Gastrocnemius medialis (tissue), 4 donors: ENCODE data around the gene ADCY2. TPM values are rescaled to one million over a fixed set of nuclear protein-coding genes. Genes with fewer than 3 reads are reported as not detected.

Experiments used
- ATAC-seq, 2 donors: fragments of 150-250 bp; one replicate each; pipeline ENCODE4 v1.9.1; 2016
- DNase-seq, 2 donors: peaks; one replicate each; pipeline ENCODE4 v3.0.0-alpha.2; 2019
- H3K27ac ChIP-seq, 4 donors: fragments of 200-600 bp; sonication (generic); 1 replicate in 1 of 4; 2 replicates in 3 of 4; pipeline ENCODE4 v1.5.1; 2016 to 2018; ENCODE audit warnings: mild to moderate bottlenecking in 2 of 4, moderate library complexity in 1 of 4
- H3K27me3 ChIP-seq, 3 donors: fragments of 200-600 bp; sonication (generic) in 2 of 3; 1 replicate in 1 of 3; 2 replicates in 2 of 3; pipeline versions ENCODE4 v1.5.1 to v1.6.0; 2016 to 2019; ENCODE audit warnings: mild to moderate bottlenecking in 1 of 3, moderate library complexity in 1 of 3
- H3K36me3 ChIP-seq, 2 donors: fragments of 200-600 bp; sonication (generic) in 1 of 2; one replicate each; pipeline ENCODE4 v1.5.1; 2017 to 2018
- H3K4me1 ChIP-seq, 2 donors: fragments of 200-600 bp; sonication (generic) in 1 of 2; one replicate each; pipeline ENCODE4 v1.5.1; 2016 to 2017; ENCODE audit warnings: mild to moderate bottlenecking in 2 of 2
- H3K4me3 ChIP-seq, 4 donors: fragments of 200-600 bp; sonication (generic) in 3 of 4; 1 replicate in 1 of 4; 2 replicates in 3 of 4; pipeline ENCODE4 v1.5.1; 2016 to 2019; ENCODE audit warnings: mild to moderate bottlenecking in 2 of 4
- H3K9me3 ChIP-seq, 3 donors: fragments of 200-600 bp; sonication (generic) in 2 of 3; 1 replicate in 1 of 3; 2 replicates in 2 of 3; pipeline ENCODE4 v1.5.1; 2016 to 2019
- POLR2A ChIP-seq, 2 donors: fragments of 450-650 bp; IDR thresholded peaks; one replicate each; pipeline ENCODE4 v1.6.1; 2017; ENCODE audit warnings: antibody characterized with exemption in 2 of 2, mild to moderate bottlenecking in 2 of 2, moderate library complexity in 2 of 2
- in situ Hi-C, 4 donors: fragments of 200-750 bp; cut with MboI; loops; one replicate each; pipeline versions ENCODE4 v1.15.0 to v1.8.0; 2017; ENCODE audit warnings: low sequenced_read_pairs in 4 of 4
- intact Hi-C: fragments of 100-400 bp; cut with DNase I; formaldehyde crosslinking; loops from one replicate; pipeline ENCODE4 v1.15.1; 2023; ENCODE audit warnings: low total_unique reads
- total RNA-seq, 4 donors: library from RNA; depleted of rRNA; stranded (reverse); fragments of >200 nt; gene quantifications; one replicate each; pipeline versions ENCODE4 v1.1.0 to v1.2.3, GENCODE V29; 2016
- TF ChIP-seq, protein P1 (sequence below), 5 experiments: fragments of 450-650 bp in 3 of 5; fragments of 200-600 bp in 2 of 5; sonication (generic) in 2 of 5; IDR thresholded peaks in 4 of 5; conservative IDR thresholded peaks in 1 of 5; 1 replicate in 4 of 5; 2 replicates in 1 of 5; pipeline ENCODE4 v1.5.1; 2016 to 2019; ENCODE audit warnings: antibody characterized with exemption in 5 of 5, mild to moderate bottlenecking in 3 of 5, moderate library complexity in 3 of 5

Gene ADCY2
- total RNA-seq, 4 donors from 2014 or later = 24.3 to 50.1 (median 36.5) TPM

DNA sequence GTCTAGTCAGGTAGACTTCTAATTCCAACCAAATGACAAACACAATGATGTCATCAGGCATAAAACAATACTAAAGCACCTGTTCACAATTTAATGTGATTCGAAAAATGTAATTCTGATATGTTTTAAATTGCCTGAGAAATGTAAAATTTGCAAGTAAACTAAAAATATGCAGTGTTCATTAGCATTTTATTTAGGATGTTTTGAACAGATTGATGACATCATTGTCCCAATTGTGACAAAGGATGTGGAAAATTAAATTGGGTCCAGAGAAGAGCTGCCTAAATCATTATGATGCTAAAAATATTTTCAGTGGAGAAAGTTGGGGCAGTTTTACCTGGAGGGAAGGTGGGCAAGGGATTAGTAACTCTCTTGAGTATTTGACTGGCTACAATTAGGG, 368.5 kb downstream of the ADCY2 start:
- H3K27me3 ChIP-seq = no peaks in the 10 kb centered on the region
- no peak overlapping the region for H3K4me3 ChIP-seq
- ATAC-seq (no peak), DNase-seq (no peak)
- H3K4me1 ChIP-seq = peaks cover 14 to 51% of the 10 kb centered on the region in 2 donors
- no peaks in the 10 kb centered on the region for H3K9me3 ChIP-seq
- intact Hi-C loops (loop anchor here (5.0 kb wide), 2 partner anchors 352 to 1312 kb away; no protein-coding TSS in a partner anchor), in situ Hi-C loops (loop anchor here in 1 of 4 donors (25.0 kb wide), 1 partner anchor 377 kb away; the partner anchor contains the start of gene ADCY2)
- H3K36me3 ChIP-seq = no peaks in the 10 kb centered on the region
- no peak for TF ChIP-seq POLR2A (IDR thresholded peaks at IDR 0.05)
- TF ChIP-seq, protein P1, sequence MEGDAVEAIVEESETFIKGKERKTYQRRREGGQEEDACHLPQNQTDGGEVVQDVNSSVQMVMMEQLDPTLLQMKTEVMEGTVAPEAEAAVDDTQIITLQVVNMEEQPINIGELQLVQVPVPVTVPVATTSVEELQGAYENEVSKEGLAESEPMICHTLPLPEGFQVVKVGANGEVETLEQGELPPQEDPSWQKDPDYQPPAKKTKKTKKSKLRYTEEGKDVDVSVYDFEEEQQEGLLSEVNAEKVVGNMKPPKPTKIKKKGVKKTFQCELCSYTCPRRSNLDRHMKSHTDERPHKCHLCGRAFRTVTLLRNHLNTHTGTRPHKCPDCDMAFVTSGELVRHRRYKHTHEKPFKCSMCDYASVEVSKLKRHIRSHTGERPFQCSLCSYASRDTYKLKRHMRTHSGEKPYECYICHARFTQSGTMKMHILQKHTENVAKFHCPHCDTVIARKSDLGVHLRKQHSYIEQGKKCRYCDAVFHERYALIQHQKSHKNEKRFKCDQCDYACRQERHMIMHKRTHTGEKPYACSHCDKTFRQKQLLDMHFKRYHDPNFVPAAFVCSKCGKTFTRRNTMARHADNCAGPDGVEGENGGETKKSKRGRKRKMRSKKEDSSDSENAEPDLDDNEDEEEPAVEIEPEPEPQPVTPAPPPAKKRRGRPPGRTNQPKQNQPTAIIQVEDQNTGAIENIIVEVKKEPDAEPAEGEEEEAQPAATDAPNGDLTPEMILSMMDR (IDR thresholded peaks at IDR 0.05 in 4 of 5, conservative IDR thresholded peaks at IDR 0.05 in 1 of 5) = no peak
- peak overlapping the region; percentile 78 to 89 (median 84) for H3K27ac ChIP-seq

DNA sequence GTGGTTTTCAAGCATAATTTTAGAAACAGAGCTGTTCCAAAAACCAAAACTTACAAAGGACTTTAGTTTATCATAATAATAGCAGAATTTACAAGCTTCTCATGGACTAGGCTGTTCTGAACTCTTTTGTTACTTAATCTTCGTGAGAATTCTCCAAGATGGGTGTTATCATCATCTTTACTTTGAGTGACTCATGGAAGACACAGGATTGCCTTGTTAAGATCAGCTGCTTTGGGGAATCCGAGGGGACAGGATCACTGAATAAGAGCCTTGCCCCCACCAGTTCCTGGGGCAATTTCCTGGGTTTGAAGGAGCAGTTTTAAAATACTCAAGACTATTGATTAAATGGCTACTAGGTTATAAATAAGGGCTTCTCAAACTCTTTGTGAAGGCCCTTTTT, 374.5 kb downstream of the ADCY2 start:
- ATAC-seq = no peak
- no peaks in the 10 kb centered on the region for H3K27me3 ChIP-seq
- H3K27ac ChIP-seq = peak overlapping the region in 3 of 4 donors; percentile 4 to 38 (median 27)
- H3K9me3 ChIP-seq = no peaks in the 10 kb centered on the region
- in situ Hi-C loops (loop anchor here in 1 of 4 donors (25.0 kb wide), 1 partner anchor 383 kb away; the partner anchor contains the start of gene ADCY2), intact Hi-C loops (no loop called here)
- peaks cover 0 to 14% of the 10 kb centered on the region in 2 donors for H3K4me1 ChIP-seq
- no peak for TF ChIP-seq POLR2A (IDR thresholded peaks at IDR 0.05)
- TF ChIP-seq, protein P1 (IDR thresholded peaks at IDR 0.05 in 4 of 5, conservative IDR thresholded peaks at IDR 0.05 in 1 of 5) = no peak
- H3K4me3 ChIP-seq = no peak overlapping the region
- no peak for DNase-seq
- peaks cover 0 to 7% of the 10 kb centered on the region in 2 donors for H3K36me3 ChIP-seq

DNA sequence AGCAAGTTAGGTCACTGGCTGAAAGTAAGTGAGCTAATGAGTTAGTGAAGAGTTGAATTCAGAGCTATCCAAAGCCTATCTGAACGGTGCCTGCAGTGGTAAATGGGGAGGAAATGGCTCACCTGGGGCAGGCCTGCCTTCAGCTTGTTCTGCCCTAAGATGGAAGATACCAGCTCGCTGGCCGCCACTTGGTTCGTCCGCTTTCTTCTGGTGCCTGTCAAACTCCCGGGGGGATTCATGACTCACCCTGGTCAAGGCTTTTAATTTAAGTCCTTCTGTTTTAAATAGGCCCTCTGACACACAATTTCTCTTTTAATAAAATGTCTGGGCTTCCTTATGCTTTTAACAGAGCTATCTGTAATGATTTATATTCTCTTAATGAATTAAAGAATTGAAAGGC, 376.2 kb downstream of the ADCY2 start:
- ATAC-seq (no peak), DNase-seq (no peak)
- Histone ChIP-seq H3K4me1 (peaks cover 0 to 9% of the 10 kb centered on the region in 2 donors), H3K4me3 (no peak overlapping the region), H3K27me3 (no peaks in the 10 kb centered on the region), H3K9me3 (no peaks in the 10 kb centered on the region), H3K36me3 (peaks cover 0 to 7% of the 10 kb centered on the region in 2 donors), H3K27ac (no peak overlapping the region)
- in situ Hi-C loops = loop anchor here in 1 of 4 donors (25.0 kb wide), 1 partner anchor 385 kb away; the partner anchor contains the start of gene ADCY2
- intact Hi-C loops = no loop called here
- TF ChIP-seq, protein P1 (IDR thresholded peaks at IDR 0.05 in 4 of 5, conservative IDR thresholded peaks at IDR 0.05 in 1 of 5) = no peak
- no peak for TF ChIP-seq POLR2A (IDR thresholded peaks at IDR 0.05)

DNA sequence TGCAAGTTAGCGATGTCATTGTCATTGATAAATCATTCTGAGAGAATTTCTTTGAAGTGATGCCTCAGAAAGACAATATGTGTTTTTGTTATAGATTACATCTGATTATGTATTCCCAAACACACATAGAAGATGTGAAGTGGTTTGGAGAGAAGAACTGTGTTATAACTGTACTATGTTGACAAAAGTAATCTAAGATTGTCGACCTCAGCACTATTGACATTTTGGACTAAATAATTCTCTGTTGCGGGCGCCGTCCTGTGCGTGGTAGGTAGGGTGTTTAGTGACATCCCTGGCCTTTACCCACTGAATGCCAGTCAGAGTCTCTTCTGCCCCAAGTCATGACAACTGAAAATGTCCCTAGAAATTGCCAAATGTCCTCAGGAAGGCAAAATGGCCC, 377.2 kb downstream of the ADCY2 start:
- intact Hi-C loops = no loop called here
- Histone ChIP-seq H3K4me3 (no peak overlapping the region), H3K27me3 (no peaks in the 10 kb centered on the region), H3K27ac (no peak overlapping the region), H3K4me1 (peaks cover 0 to 8% of the 10 kb centered on the region in 2 donors), H3K36me3 (peaks cover 0 to 7% of the 10 kb centered on the region in 2 donors), H3K9me3 (no peaks in the 10 kb centered on the region)
- ATAC-seq (no peak), DNase-seq (no peak)
- in situ Hi-C loops = loop anchor here in 1 of 4 donors (25.0 kb wide), 1 partner anchor 386 kb away; the partner anchor contains the start of gene ADCY2
- TF ChIP-seq POLR2A (IDR thresholded peaks at IDR 0.05) = no peak
- TF ChIP-seq, protein P1 (IDR thresholded peaks at IDR 0.05 in 4 of 5, conservative IDR thresholded peaks at IDR 0.05 in 1 of 5) = no peak
